Cerebellar cortex (tissue), 1 donor: ENCODE data around the gene ATP8A1.
A peak's percentile ranks its signal among the peaks of the same experiment; 100 is the strongest.

ENCODE experiments used
- DNase-seq: peaks from one replicate; pipeline ENCODE4 v3.0.0-alpha.2; 2015; ENCODE audit warnings: low spot score

ATP8A1 gene

GRCh38 chr4:42570221-42570620, 86.7 kb downstream of the ATP8A1 start:
- DNase-seq: peak; percentile 98

- peak; percentile 89 for DNase-seq
Observed at GRCh38 chr4:42568610-42569207, 88.2 kb downstream of the ATP8A1 start.

DNA sequence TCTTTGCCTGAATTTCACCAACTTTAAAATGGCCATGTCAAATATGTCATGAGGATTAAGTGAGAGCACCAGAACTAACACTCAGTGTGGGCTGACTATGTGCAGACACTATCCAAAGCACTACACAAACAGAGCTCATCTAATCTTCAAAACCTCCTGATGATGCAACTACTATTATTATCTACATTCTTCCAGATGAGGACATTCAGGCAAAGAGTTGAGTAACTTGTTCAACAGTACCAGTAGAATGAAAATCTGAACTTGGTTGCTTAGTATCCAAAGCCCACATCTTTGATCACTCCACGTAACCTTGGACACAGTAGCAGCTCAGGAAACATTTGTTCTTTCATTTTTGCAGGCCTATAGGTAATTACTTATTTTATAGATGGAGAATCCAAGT, 90.1 kb downstream of the ATP8A1 start:
- no peak for DNase-seq

DNA sequence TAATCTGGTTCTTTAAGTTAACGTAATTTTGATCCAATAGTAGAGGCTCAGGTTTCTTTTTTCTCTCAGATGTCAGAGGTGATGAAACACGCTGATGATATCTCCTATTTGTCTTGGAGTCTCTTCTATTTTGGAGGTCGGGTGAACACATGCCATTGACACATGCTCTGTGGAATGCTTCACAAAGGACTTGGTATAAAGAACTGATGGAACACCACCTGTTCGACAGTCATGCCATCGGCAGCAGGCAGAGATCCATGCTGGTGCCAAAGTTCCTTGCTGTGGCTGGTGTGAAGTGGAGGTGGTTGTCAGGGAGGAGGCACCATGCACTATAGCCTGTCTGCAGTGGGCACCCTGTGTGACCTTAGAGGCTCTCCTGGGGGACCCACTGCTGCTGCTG, 94.9 kb downstream of the ATP8A1 start:
- no peak for DNase-seq

GRCh38 chr4:42561031-42561430, 95.9 kb downstream of the ATP8A1 start:
- no peak for DNase-seq

- DNase-seq: no peak
Observed at GRCh38 chr4:42560467-42560861, 96.4 kb downstream of the ATP8A1 start.

- DNase-seq: no peak
Observed at GRCh38 chr4:42558156-42558555, 98.7 kb downstream of the ATP8A1 start.

GRCh38 chr4:42555828-42556227, 101.1 kb downstream of the ATP8A1 start:
- no peak for DNase-seq

GRCh38 chr4:42554072-42554471, 102.8 kb downstream of the ATP8A1 start:
- no peak for DNase-seq

- no peak for DNase-seq
Observed at GRCh38 chr4:42549896-42550295, 107.0 kb downstream of the ATP8A1 start.

GRCh38 chr4:42547805-42548204, 109.1 kb downstream of the ATP8A1 start:
- DNase-seq: no peak

DNA sequence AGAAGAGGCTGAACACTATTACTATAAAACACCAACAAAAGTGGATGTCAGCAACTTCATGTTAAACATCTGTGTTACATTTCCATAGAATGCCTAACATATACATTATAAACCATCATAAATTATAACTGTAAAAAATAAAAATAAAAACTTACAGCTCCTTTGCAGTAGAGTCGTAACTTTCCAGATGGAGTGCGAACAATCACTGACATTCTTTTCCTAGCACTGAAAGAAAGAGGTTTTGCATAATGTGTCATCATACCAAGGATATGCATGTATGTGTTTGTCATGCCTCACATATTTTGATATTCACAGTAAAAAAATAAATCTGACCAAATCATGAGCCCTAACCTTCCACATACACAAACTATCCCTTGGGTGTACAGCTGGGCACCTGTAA, 113.1 kb downstream of the ATP8A1 start:
- DNase-seq: no peak

DNA sequence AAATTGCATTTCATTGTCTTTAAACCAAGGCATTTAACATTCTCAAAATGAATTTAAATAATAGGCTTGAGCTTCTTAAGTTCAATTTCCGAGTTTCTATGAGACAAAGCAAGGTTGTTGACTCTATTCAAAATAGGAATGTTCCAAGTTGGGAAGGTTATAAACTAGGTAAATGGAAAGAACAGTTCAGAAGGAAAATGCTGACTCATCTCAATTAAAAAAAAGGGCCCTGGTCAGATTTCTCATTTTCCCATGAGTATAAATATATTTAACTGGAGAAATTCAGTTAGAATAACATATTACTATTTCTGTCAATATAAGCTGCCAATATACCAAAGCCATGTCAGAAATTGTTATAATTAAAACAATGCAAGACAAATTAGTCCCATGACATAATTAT, 113.8 kb downstream of the ATP8A1 start:
- no peak for DNase-seq

DNA sequence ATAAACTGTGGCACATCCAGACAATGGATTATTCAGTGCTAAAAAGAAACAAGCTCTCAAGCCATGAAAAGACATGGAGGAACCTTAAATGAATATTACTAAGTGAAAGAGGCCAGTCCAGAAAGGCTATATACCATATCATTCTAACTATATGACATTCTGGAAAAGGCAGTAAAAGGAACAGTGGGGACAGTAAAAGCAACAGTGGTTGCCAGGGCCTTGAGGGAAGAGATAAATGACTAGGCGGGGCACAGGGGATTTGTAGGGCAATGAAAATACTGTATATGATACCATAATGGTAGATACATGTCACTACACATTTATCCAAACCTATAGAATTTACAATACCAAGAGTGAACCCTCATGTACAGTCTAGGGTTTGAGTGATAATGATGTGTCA, 115.3 kb downstream of the ATP8A1 start:
- DNase-seq: no peak

GRCh38 chr4:42533042-42533441, 123.9 kb downstream of the ATP8A1 start:
- no peak for DNase-seq

DNA sequence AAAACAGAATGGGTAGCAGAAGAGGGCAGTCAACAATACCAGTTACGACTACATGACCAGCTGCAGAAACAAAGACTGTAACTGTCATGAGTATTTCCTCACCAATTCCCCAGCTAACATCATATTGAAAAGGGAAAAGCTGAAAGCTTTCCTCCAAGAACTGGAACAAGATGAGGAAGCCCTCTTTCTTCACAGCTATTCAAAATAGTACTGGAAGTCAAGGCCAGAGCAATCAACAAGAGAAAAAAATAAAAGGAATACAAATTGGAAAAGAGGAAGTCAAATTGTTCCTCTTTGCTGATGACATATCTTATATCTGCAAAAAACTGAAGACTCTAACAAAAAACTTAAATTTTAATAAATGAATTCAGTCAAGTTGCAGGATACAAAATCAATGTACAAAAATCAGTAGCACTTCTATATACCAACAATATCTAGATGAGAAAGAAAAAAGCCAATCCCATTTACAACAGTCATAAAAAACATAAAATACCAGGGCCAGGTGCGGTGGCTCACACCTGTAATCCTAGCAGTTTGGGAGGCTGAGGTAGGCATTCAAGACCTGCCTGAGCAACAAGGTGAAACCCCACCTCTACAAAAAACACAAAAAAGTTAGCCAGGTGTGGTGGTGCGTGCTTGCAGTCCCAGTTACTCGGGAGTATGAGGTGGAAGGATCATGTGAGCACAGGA, 125.4 kb downstream of the ATP8A1 start:
- no peak for DNase-seq

DNA sequence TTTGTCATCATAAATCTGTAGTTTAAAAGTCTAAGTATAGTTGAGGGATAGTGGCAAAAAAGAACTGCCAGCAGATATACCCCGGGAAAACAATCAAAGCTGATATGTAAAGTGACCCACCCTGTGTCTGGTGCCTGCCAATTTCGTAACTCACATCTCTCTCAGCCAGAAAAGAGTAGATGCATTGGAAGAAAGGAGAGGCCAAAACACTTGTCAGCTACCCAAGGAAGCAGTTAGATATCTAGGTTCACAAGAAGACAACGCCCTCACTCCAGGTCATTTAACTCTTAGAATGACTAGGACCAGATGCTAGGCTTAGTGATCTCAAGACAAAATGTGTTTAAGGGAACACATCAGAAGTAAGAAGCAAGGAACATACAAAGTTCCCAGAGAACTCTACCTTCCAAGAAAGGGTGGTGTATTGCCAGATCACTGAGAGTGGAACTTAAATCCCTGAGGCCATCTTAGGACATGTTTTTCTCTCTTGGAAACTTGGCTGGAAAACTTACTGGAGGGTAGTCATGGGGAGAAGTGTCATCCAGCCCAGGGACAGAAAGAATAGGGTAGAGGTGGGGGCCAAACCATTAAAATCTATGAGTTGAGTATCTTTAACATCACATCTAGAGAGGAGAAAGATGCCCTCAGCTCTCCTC, 133.7 kb downstream of the ATP8A1 start:
- no peak for DNase-seq

GRCh38 chr4:42519803-42520417, 137.0 kb downstream of the ATP8A1 start:
- peak; percentile 62 for DNase-seq

DNA sequence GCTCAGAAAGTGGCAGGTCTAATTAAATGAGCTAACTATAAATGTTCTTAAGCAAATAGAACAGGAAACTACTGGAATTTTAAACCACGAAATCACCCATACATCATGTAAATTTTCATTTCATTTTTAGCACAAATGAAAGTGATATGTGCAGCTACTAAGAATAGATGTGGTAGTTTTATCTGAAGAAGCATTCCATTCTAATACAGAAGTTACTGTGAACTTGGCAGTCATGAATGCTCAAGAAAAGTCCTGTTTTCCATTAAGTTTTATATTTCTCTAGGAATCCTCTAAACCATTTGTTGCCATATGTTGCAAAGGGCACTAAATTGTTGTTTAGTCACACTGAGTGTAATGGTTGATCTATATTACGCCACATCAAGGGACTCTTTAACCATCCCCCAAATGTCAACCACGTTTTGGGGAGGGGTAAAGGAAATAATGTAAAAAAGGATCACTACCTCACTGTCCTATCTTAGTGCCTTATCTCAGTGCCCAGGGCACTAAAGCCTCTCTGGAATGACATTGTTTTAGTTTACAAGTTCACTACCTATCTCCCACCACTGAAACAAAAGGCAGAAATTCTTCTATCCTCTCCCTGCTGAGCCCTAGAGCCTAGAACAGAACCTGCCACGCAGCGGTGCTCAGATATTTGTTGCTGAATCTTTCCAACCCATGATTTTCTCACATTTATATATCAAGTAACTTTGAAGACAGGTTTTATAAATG, 141.6 kb downstream of the ATP8A1 start:
- no peak for DNase-seq

GRCh38 chr4:42513748-42514492, 143.0 kb downstream of the ATP8A1 start:
- no peak for DNase-seq

- no peak for DNase-seq
Observed at GRCh38 chr4:42512226-42512625, 144.7 kb downstream of the ATP8A1 start.

GRCh38 chr4:42510225-42510624, 146.7 kb downstream of the ATP8A1 start:
- DNase-seq: no peak
